SK-N-SH treated with all-trans-retinoic acid at 6 μM for 48 hours (cell line): Measurements from ENCODE around the gene ZNF398.

ENCODE experiments used
- ZNF565 ChIP-seq: fragments of 450-650 bp; formaldehyde crosslinking; conservative IDR thresholded peaks from 2 replicates; pipeline ENCODE4 v1.5.0; 2020; ENCODE audit warnings: low read depth, mild to moderate bottlenecking, moderate library complexity
- ZNF70 ChIP-seq: fragments of 450-650 bp; formaldehyde crosslinking; IDR thresholded peaks from 2 replicates; pipeline ENCODE4 v1.5.0; 2020; ENCODE audit warnings: mild to moderate bottlenecking, moderate library complexity
- TF ChIP-seq, protein P1 (sequence below): fragments of 250-450 bp; sonication (Bioruptor Pico); IDR thresholded peaks from 2 replicates; pipeline ENCODE4 v1.5.0; 2020; ENCODE audit warnings: mild to moderate bottlenecking, moderate library complexity

DNA sequence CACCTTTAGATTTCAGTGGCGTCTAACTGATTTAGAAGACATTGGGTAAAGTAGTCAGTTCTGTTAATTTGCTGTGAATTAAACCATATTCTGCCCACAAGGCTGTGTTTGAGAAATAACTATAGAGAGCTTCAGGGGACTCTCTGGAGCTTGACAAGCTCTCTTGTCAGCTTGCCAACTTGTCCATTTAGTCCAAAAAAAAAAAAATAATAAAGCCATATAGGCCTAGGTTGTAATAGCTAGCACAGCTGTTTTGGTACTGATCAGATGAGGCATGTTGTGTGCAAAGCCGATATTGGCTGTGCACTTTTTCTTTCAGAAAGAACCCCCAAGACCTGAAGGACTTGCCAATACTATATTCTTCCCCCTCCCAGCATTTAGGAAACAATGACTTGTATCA lies 27.9 kb downstream of the ZNF398 start:
- TF ChIP-seq ZNF565 (no peak), ZNF70 (CRISPR knock-in tag) (no peak)
- TF ChIP-seq, protein P1, sequence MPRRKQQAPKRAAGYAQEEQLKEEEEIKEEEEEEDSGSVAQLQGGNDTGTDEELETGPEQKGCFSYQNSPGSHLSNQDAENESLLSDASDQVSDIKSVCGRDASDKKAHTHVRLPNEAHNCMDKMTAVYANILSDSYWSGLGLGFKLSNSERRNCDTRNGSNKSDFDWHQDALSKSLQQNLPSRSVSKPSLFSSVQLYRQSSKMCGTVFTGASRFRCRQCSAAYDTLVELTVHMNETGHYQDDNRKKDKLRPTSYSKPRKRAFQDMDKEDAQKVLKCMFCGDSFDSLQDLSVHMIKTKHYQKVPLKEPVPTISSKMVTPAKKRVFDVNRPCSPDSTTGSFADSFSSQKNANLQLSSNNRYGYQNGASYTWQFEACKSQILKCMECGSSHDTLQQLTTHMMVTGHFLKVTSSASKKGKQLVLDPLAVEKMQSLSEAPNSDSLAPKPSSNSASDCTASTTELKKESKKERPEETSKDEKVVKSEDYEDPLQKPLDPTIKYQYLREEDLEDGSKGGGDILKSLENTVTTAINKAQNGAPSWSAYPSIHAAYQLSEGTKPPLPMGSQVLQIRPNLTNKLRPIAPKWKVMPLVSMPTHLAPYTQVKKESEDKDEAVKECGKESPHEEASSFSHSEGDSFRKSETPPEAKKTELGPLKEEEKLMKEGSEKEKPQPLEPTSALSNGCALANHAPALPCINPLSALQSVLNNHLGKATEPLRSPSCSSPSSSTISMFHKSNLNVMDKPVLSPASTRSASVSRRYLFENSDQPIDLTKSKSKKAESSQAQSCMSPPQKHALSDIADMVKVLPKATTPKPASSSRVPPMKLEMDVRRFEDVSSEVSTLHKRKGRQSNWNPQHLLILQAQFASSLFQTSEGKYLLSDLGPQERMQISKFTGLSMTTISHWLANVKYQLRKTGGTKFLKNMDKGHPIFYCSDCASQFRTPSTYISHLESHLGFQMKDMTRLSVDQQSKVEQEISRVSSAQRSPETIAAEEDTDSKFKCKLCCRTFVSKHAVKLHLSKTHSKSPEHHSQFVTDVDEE (CRISPR knock-in tag), result no peak
